ENCODE data around the gene FBRS.
"Not testable (repeated sequence)": the region's sequence is repeated elsewhere in the genome, so short reads cannot be mapped to it uniquely, and the experiment has no call there.

Gene FBRS

DNA sequence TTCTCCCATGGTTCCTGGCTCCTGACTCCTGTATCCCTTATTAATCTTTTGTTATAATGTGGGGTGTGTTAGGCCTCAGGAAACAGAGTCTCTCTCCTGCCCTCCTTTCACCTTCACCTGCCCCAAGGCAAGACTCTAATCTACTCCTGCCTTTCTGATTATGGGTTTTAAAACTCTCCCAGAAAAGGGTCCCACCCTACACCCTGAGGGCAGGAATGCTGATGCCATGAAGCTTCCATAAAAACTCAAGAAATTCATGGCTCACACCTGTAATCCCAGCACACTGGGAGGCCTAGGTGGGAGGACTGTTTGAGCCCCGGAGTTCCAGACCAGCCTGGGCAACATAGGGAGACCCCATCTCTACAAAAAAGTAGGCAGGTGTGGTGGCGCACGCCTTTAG lies 22.1 kb downstream of the FBRS start:
- Mint-ChIP-seq H3K4me1 (ENCODE audit: low read depth) (peaks cover 9% of the 10 kb centered on the region), H3K27me3 (peaks cover 5% of the 10 kb centered on the region), H3K9me3 (no peaks in the 10 kb centered on the region), H3K36me3 (ENCODE audit: low read depth) (no peaks in the 10 kb centered on the region), H3K27ac (no peak overlapping the region), H3K4me3 (no peak overlapping the region)
- intact Hi-C loops (cut with micrococcal nuclease), result no loop called here

DNA sequence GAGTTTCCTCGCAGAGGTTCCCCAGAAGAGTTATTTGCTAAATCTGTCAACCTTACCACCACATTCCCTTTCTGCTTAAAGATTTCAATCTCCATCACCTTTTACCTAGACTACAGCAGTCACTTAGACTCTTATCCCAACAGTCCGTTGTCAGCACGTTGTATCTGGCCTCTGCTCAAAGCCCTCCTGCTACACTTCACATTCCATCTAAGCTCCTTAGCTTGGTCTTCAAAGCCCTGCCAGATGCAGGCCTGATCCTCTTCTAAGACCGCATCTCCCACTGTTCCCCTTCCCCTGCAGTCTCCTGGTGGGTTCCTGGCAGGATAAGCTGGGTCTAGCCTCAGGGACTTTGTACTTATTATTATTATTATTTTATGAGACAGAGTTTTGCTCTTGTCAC lies 30.5 kb downstream of the FBRS start:
- intact Hi-C loops (cut with micrococcal nuclease), result no loop called here
- no peaks in the 10 kb centered on the region for H3K27me3 Mint-ChIP-seq
- H3K4me3 Mint-ChIP-seq, result no peak overlapping the region
- H3K36me3 Mint-ChIP-seq (ENCODE audit: low read depth), result no peaks in the 10 kb centered on the region
- no peaks in the 10 kb centered on the region for H3K9me3 Mint-ChIP-seq
- H3K4me1 Mint-ChIP-seq (ENCODE audit: low read depth), result peaks cover 20% of the 10 kb centered on the region
- H3K27ac Mint-ChIP-seq, result no peak overlapping the region

DNA sequence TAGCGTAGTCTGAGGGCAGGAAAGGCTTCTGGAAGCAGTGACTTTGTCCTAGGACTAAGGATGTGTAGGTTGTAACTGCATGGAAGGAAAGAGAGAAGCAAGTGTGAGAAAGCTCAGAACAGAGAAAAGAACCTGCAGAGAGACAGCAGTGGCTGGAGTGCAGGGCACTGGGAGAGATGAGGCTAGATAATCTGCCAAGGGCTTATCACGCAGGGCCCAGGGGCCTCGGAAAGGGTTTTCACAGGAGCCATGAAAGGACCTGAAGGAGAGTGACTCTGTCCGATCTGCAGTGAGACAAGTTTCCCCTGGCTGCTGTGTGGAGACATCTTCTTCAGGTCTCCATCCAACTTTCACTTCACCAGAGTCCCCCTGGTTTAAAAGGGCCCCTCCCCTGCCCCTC lies 33.7 kb downstream of the FBRS start:
- no peak overlapping the region for H3K27ac Mint-ChIP-seq
- H3K36me3 Mint-ChIP-seq (ENCODE audit: low read depth), result no peaks in the 10 kb centered on the region
- intact Hi-C loops (cut with micrococcal nuclease), result loop anchor here (10.0 kb wide), 1 partner anchor 57 kb away; no protein-coding TSS in a partner anchor
- peaks cover 32% of the 10 kb centered on the region for H3K4me1 Mint-ChIP-seq (ENCODE audit: low read depth)
- no peaks in the 10 kb centered on the region for H3K9me3 Mint-ChIP-seq
- H3K27me3 Mint-ChIP-seq, result no peaks in the 10 kb centered on the region
- H3K4me3 Mint-ChIP-seq, result no peak overlapping the region

DNA sequence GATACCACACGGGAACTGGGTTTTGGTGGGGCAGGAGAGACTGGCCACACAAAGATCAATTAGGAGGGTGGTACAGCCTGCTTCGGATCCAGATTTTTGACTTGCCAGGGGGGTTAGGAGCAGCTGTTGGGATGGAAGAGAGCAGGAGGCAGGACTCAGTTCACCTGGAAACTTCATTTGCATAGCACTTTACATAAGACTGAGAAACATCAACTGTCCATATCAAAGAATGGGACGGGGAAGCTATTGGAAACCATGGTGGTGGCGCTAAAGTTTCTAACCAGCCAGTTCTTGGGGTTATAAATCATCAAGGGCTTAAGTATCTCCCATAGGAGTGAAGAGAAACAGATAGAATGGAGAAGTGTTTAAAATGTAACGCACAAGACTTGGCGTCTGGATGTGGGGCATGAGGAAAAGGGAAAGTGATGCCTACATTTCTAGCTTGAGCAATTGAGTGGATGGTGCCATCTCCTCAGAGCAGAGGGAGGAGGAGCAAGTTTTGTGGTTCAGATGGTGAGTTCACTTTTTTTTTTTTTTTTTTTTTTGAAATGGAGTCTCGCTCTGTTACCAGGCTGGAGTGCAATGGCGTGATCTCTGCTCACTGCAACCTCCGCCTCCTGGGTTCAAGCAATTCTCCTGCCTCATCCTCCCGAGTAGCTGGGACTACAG lies 34.3 kb downstream of the FBRS start:
- no peak overlapping the region for H3K4me3 Mint-ChIP-seq
- H3K9me3 Mint-ChIP-seq, result no peaks in the 10 kb centered on the region

DNA sequence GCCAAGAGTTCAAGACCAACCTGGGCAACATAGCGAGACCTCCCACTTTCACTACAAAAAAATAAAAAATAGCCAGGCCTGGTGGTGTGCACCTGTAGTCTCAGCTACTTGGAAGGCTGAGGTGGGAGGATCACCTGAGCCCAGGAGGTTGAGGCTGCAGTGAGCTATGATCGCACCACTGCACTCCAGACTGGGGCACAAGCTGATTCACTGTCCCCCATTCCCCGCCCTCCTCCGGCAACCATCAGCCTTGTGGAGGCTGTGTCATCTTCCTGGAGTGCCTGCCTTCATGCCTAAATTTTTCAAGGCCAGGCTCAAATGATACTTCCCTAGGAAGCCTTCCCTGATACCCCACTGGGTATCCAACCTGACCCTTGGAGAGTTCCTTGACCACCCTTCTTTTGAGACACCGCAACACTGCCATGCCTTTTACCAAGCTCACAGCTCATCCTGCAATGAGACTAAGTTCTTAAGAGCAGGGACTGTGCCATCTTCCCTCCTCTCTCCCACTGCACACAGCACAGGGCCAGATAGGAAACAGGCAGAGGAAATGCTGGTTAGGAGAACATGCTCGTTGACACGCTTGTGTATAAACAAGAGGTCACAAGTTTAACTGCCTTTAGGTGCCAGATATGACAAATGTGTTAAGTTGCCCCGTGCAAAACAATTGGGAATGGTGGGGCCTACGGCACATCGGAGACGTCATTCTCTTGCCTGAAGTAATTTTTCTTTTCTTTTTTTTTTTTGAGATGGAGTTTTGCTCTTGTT lies 36.9 kb downstream of the FBRS start:
- intact Hi-C loops (cut with micrococcal nuclease), result loop anchor here (10.0 kb wide), 1 partner anchor 60 kb away; no protein-coding TSS in a partner anchor
- H3K36me3 Mint-ChIP-seq (ENCODE audit: low read depth), result peaks cover 22% of the 10 kb centered on the region
- H3K4me3 Mint-ChIP-seq, result no peak overlapping the region
- H3K27me3 Mint-ChIP-seq, result no peaks in the 10 kb centered on the region
- H3K27ac Mint-ChIP-seq, result peak overlapping the region; percentile 33
- no peaks in the 10 kb centered on the region for H3K9me3 Mint-ChIP-seq
- peaks cover 53% of the 10 kb centered on the region for H3K4me1 Mint-ChIP-seq (ENCODE audit: low read depth)

More for the DNA sequence above, 34.3 kb downstream of the FBRS start:
- peaks cover 36% of the 10 kb centered on the region for H3K4me1 Mint-ChIP-seq (ENCODE audit: low read depth)
- H3K36me3 Mint-ChIP-seq (ENCODE audit: low read depth), result no peaks in the 10 kb centered on the region
- H3K27ac Mint-ChIP-seq, result peak overlapping the region; percentile 40
- H3K27me3 Mint-ChIP-seq, result no peaks in the 10 kb centered on the region
- intact Hi-C loops (cut with micrococcal nuclease), result loop anchor here (10.0 kb wide), 1 partner anchor 58 kb away; no protein-coding TSS in a partner anchor

DNA sequence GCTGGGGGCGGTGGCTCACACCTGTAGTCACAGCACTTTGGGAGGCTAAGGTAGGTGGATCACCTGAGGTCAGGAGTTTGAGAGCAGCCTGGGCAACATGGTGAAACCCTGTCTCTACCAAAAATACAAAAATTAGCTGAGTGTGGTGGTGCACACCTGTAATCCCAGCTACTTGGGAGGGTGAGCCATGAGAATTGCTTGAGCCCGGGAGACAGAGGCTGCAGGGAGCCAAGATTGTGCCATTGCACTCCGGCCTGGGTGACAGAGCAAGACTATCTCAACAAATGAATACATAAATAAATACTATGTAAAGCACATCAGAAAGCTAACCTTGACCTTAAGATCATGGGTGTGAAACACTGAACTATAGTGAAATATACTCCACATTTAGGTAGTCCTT lies 38.4 kb downstream of the FBRS start:
- Mint-ChIP-seq H3K36me3 (ENCODE audit: low read depth) (peaks cover 38% of the 10 kb centered on the region), H3K4me1 (ENCODE audit: low read depth) (peaks cover 58% of the 10 kb centered on the region)
- intact Hi-C loops (cut with micrococcal nuclease), result loop anchor here (10.0 kb wide), 1 partner anchor 62 kb away; no protein-coding TSS in a partner anchor
- H3K4me3 Mint-ChIP-seq, H3K9me3 Mint-ChIP-seq, H3K27ac Mint-ChIP-seq, H3K27me3 Mint-ChIP-seq: not testable (repeated sequence)

DNA sequence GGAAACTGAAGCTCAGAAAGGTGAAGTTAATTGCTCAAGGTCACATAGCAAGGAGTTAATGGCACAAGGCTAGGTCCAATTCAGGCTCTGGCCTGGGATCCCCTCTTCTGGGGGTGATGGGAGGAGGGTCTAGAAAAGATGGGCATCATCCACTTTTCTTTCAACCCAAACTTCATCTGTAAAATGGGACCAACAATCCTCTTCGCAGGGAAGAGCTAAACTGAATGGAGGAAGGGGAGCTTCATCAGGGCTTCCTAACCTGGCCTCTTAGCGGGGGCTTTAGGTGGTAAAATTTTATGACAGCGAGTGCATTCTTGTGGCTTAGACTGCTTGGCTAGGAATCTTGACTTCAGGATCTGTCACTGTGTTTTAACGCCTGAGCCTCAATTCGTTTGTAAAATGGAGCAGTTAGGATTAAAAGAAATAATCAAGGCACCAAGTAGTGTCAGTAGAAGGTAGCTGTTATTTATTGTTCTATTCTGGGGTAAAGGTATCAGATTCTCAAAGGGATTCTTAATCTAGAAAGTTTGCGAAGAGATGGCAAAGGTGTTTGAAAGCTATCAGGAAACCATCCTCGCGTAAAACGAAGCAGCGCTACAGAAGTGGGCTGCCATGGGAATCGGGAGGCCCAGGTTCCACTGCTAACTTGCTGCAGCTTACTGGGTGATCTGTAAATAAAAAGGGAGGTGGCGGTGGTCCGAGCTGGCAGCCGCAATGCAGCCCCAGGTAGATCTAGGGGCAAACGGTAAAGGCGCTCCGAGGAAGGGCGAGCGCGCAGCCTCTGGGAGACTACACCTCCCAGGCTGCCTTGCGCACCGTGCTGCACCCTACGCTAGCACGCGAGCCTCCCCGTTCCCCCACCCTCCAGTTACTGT lies 39.3 kb downstream of the FBRS start:
- intact Hi-C loops (cut with micrococcal nuclease), result loop anchor here (1.0 to 10.0 kb wide), 4 partner anchors 39 to 225 kb away; partner anchors contain the start of genes FBRS, FBXL19 and PRR14
- H3K27me3 Mint-ChIP-seq, result no peaks in the 10 kb centered on the region
- H3K27ac Mint-ChIP-seq, result peak overlapping the region; percentile 100
- H3K9me3 Mint-ChIP-seq, result no peaks in the 10 kb centered on the region
- H3K36me3 Mint-ChIP-seq (ENCODE audit: low read depth), result peaks cover 46% of the 10 kb centered on the region
- peaks cover 50% of the 10 kb centered on the region for H3K4me1 Mint-ChIP-seq (ENCODE audit: low read depth)
- peak overlapping the region; percentile 79 for H3K4me3 Mint-ChIP-seq

DNA sequence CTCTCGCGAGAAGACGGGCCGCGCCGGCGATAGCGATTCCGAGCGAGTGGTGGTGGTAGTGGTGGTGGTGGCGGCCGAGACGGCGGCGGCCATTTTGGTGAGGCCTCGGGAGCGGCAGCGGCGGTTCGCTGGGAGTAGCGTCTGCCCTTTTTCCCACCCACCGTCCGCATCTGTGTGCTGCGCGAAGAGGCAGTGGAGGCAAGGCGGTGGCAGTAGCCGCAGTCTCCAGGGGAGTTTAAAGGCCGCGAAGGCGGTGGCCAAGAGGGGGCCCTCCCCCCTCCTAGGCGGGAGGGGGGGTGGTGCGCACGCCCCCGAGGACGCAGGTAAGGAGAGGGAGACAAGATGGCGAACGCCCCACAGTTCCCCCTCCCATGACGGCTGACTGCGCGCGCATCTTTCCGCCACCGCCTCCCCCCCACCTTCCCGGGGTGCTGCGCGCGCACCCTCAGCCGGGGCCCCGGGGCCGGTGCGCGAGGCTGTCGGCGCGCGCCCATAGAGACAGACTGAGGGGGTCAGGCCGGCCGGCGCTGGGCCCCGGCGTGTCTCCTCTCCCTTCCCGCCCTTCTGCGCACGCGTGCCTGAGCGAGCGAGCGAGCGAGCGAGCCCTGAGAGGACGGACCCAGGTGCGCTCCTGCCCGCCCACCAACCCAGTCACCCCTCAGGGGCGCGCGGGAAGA lies 40.0 kb downstream of the FBRS start:
- Mint-ChIP-seq H3K4me1 (ENCODE audit: low read depth) (peaks cover 44% of the 10 kb centered on the region), H3K9me3 (no peaks in the 10 kb centered on the region), H3K27me3 (no peaks in the 10 kb centered on the region), H3K4me3 (peak overlapping the region; percentile 79), H3K36me3 (ENCODE audit: low read depth) (peaks cover 54% of the 10 kb centered on the region), H3K27ac (peak overlapping the region; percentile 100)
- intact Hi-C loops (cut with micrococcal nuclease), result loop anchor here (1.0 to 10.0 kb wide), 4 partner anchors 40 to 225 kb away; partner anchors contain the start of genes FBRS, FBXL19 and PRR14

DNA sequence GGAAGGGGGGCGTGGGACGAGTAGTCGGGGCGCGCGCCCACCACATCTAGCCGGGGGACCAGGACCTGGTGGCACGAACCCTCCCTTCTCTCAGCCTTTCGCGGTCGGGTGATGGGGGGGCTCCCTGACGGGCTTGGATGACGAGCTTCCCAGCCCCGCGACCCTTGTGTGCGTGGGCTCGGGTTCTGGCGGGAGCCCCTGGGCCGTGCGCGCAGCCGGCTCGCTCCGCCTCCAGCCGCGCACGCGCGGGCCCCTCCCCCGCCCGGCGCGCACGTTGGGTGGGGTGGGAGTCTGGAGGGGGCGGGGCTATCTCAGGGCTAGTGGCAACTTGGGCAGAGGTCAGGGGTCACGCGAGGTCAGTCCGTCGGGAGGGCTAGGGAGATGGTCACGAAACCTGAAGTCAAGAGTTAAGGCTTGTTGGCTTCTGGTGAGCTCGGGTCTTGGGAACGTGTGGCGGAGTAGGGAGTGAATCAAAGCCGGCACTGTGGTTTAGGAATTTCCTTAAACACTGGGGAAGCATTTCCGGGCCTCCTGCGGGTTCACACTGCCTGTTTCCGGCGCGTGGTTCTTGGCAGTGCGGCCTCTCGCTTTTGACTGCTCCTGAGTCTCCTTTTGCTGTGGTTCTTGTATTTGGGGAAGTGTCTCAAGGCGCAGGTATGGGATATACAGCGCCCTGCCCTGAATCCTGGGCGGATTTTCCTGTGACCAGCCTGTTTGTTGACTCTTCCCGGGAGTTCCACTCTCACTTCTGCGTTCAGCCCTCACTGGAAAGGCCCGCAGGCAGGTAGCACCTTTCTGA lies 40.8 kb downstream of the FBRS start, which contains the start of gene SRCAP:
Gene SRCAP (plus strand): TSS at position 356 of the 799 bp plus-strand sequence. CDS start 1,654 bp downstream, outside the sequence.
- H3K9me3 Mint-ChIP-seq, result no peaks in the 10 kb centered on the region

DNA sequence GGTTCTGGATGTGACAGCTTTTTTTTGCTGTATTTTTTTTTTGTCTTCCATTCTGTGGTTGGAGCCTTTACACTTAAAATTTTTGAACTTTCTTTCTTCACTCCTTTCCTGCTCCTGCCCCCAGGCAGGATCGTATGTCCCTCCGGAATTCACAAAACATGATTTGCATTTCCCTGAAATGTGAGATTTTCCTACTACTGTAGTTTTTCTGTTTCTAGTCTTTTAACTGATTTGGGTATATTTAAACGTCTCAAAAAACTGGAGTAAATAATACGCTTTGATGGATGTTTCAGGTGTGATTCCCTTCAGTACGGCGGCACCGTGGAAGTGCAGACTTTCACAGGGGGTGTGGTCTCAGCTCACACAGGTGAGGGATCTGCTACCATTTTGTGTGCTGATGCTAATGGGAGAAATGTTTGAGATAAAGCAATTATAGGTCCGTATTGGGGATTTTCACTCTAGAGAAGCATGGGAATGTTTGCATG lies 41.4 kb downstream of the FBRS start:
- H3K9me3 Mint-ChIP-seq, result no peaks in the 10 kb centered on the region
- no peaks in the 10 kb centered on the region for H3K27me3 Mint-ChIP-seq
- H3K36me3 Mint-ChIP-seq (ENCODE audit: low read depth), result peaks cover 68% of the 10 kb centered on the region
- peaks cover 37% of the 10 kb centered on the region for H3K4me1 Mint-ChIP-seq (ENCODE audit: low read depth)
- peak overlapping the region; percentile 100 for H3K27ac Mint-ChIP-seq
- H3K4me3 Mint-ChIP-seq, result peak overlapping the region; percentile 79
- intact Hi-C loops (cut with micrococcal nuclease), result loop anchor here (1.0 to 10.0 kb wide), 5 partner anchors 16 to 223 kb away; partner anchors contain the start of genes CFAP119, FBXL19, PRR14 and RNF40

More for the DNA sequence above, 40.8 kb downstream of the FBRS start, which contains the start of gene SRCAP:
- Mint-ChIP-seq H3K36me3 (ENCODE audit: low read depth) (peaks cover 61% of the 10 kb centered on the region), H3K4me3 (peak within 1 kb of the TSS; percentile 79), H3K4me1 (ENCODE audit: low read depth) (peaks cover 37% of the 10 kb centered on the region), H3K27me3 (no peaks in the 10 kb centered on the region), H3K27ac (peak within 1 kb of the TSS; percentile 100)
- intact Hi-C loops (cut with micrococcal nuclease), result loop anchor here (1.0 to 10.0 kb wide), 6 partner anchors 16 to 224 kb away; partner anchors contain the start of genes CFAP119, FBRS, FBXL19 and PRR14

DNA sequence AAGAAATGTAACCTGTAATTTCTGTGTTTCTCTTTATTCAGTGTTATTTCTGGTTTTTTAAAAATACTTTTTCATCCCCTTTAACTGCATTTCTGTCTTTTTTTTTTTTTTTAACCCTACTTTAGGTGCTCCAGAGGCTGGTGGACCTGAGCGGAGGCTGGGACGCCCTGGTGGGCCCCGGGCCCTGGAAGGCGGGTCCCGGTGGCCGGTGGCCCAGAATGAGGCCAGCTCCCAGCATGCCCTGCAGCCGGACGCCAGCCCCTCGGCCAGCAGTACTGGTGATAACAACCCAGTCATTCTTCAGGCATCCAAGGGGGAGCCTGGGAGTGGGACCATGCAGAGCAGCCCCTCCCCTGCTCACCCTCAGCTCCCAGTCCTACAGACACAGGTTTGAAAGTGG lies 42.3 kb downstream of the FBRS start:
- H3K27ac Mint-ChIP-seq, result no peak overlapping the region
- H3K27me3 Mint-ChIP-seq, result no peaks in the 10 kb centered on the region
- H3K4me1 Mint-ChIP-seq (ENCODE audit: low read depth), result peaks cover 30% of the 10 kb centered on the region
- H3K36me3 Mint-ChIP-seq (ENCODE audit: low read depth), result peaks cover 76% of the 10 kb centered on the region
- H3K4me3 Mint-ChIP-seq, result no peak overlapping the region
- intact Hi-C loops (cut with micrococcal nuclease), result no loop called here
- no peaks in the 10 kb centered on the region for H3K9me3 Mint-ChIP-seq

DNA sequence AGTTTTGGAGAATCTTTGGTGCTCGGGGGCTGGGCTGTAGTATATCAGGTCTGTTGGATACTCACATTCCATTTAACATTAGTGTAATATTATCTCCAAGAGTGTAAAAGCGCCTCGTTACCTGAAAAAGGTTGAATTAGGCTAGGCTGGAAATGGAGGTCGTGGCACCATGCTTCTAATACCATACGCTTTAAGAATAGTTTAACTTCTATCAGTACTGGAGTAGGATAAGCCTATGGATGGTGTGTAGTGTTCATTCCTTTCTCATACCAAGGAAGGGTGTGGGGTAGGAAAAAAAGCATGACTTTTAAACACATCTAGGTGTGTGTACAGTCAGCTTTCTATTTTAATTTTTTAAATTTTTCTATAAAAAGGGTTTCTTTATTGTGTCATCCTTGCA lies 42.7 kb downstream of the FBRS start:
- H3K4me1 Mint-ChIP-seq (ENCODE audit: low read depth), result peaks cover 27% of the 10 kb centered on the region
- no peak overlapping the region for H3K4me3 Mint-ChIP-seq
- no peaks in the 10 kb centered on the region for H3K27me3 Mint-ChIP-seq
- H3K9me3 Mint-ChIP-seq, result no peaks in the 10 kb centered on the region
- intact Hi-C loops (cut with micrococcal nuclease), result no loop called here
- peaks cover 81% of the 10 kb centered on the region for H3K36me3 Mint-ChIP-seq (ENCODE audit: low read depth)
- no peak overlapping the region for H3K27ac Mint-ChIP-seq
